Stomach (tissue), 4 donors: ENCODE results near the gene AKAP11.

ENCODE experiments used
- CTCF ChIP-seq, 7 experiments: fragments of 450-650 bp in 4 of 7; fragments of 200-600 bp in 3 of 7; sonication (generic) in 3 of 7; IDR thresholded peaks; one replicate each; pipeline ENCODE4 v1.5.1; 2016 to 2019; ENCODE audit warnings: antibody characterized with exemption in 7 of 7, control low read depth in 2 of 7, mild to moderate bottlenecking in 1 of 7
- EP300 ChIP-seq: sonication (generic); formaldehyde crosslinking; IDR thresholded peaks from one replicate; pipeline ENCODE4 v1.6.1; 2017; ENCODE audit warnings: antibody characterized with exemption
- POLR2A ChIP-seq, 4 donors: fragments of 450-650 bp; IDR thresholded peaks; one replicate each; pipeline ENCODE4 v1.6.1; 2016; ENCODE audit warnings: antibody characterized with exemption in 4 of 4, control low read depth in 2 of 4, mild to moderate bottlenecking in 1 of 4, moderate library complexity in 1 of 4

GRCh38 chr13:42354241-42355091, 82.5 kb downstream of the AKAP11 start:
- TF ChIP-seq CTCF (IDR thresholded peaks at IDR 0.05) (no peak), EP300 (no peak), POLR2A (IDR thresholded peaks at IDR 0.05) (no peak)
